Posterior cingulate gyrus (tissue), 11 donors: ENCODE measurements around the gene HERC2.
"Not testable (repeated sequence)": the region's sequence is repeated elsewhere in the genome, so short reads cannot be mapped to it uniquely, and the experiment has no call there.

Experiments used
- DNase-seq, 10 donors: peaks; one replicate each; pipeline versions ENCODE4 v3.0.0 to v3.0.0-alpha.2; 2020 to 2021; ENCODE audit warnings: mixed read lengths in 3 of 10
- intact Hi-C: fragments of 100-400 bp; cut with DNase I; formaldehyde crosslinking; loops from one replicate; pipeline ENCODE4 v1.15.1; 2023

HERC2 gene

DNA sequence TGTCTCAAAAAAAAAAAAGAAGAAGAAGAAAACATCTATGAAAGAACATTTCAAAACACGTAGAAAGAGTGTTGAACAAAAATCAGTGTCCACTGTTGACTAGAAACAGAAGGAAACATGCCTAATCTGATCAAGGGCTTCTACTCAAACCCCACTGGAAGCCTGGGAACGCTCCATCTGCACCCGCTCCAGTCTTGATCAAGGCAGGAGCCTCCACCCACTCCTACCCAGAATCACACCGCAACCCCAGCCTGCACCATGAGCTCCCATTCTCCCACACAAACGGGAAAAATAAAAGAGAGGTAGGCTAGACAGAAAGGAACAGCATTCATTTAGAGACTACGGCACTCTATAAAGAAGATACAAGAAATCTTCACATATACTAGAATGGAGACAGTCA lies 181.9 kb downstream of the HERC2 start:
- peak in 1 of 10 donors; percentile 79 for DNase-seq
- intact Hi-C loops, result no loop called here

DNA sequence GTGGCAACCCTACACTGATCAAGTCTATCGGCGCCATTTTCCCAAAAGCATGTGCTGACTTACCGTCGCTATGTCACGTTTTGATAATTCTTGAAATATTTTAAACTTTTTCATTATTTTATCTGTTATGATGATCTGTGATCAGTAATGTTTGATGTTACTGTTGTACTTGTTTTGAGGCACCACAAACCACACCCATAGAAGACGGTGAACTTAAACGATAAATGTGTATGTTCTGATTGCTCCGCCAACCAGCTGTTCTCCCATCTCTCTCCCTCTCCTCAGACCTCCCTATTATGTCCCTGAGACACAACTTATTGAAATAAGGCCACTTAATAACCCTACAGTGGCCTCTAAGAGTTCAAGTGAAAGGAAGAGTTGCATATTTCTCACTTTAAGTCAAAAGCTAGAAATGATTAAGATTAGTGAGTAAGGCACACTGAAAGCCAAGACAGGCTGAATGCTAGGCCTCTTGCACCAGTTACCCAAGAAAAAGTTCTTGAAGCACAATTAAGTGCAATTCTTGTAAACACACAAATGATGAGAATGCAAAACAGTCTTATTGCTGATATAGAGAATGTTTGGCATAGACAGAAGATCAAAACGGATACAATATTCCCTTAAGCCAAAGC lies 184.5 kb downstream of the HERC2 start:
- intact Hi-C loops, DNase-seq: not testable (repeated sequence)

DNA sequence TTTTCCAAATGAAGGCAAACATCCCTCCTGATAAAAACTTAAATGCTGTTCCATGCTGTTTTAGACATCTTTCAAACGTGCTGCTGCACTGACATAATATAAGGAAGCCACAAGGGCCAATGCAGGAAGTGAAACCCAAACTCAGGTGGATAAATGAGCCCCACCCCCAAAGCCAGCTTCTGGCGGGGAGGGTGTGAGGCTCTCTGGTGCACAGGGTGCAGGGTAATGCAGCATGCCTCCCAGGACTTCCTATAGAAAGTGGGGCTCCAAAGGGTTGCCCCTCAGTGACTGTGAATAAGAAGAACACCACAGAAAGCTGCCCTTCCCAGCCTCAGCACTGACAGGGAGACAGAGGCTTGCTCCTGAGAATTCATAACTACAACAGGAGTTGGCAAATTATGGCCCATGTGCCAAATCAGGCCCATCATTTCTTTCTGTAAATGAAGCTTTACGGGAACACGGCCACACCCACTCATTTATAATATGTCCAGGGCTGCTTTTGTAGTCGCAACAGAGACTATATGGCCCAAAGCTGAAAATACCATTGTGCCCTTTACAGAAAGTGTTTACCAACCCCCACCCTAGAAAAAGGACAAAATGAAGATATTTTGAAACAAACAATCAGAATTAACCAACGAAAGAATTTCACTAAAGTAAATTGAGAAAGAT lies 185.6 kb downstream of the HERC2 start:
- DNase-seq, intact Hi-C loops: not testable (repeated sequence)

DNA sequence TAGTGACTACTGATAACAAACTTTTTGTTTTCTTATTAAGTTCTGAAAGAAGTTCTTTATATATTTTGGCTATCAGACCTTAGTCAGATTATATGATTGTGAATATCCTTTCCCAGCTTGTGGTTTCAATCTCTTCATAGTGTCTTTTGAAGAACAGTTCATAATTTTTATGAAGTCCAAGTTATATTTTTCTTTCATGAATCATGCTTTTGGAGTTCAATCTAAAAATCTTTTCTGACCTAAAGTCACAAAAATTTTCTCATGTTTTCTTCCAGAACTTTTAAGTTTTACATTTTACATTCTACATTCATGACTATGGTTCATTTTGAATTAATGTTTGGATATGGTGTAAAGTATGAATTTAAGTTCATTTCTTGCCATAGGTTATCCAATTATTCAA lies 188.7 kb downstream of the HERC2 start:
- no peak for DNase-seq
- intact Hi-C loops, result no loop called here

DNA sequence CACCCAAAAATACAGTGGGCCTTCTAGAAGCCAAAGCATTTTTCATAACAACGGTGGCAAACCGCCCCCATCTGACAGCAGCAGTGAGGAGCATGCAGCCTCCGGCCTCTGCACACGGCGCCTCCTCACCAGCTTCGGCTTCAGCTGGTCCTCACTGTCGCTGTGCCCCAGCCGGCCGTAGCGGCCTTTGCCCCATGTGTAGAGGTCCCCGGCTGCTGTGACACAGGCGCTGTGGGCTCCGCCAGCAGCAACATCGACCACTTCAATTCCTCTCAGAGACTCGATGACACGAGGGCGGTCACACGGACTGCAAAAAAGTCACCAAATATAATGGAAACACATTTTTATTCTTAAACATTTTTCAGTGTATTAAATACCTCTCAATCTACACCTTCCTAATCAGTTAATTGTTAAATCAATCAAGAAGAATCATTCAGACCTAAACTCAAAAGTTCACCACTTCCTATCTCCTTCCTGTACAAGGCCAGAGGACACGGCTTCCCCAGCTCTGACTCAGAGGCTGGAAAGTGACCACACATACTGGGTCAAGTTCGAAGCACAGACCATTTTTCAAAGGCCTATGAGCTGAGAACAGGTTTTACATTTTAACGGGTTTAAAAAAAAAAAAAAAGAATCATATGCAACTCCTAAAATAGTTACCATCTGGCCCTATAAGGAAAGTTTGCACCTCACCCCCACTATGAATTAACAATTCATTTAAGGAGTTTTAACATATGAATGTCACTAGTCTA lies 189.3 kb downstream of the HERC2 start:
- DNase-seq, result peak in 1 of 10 donors; percentile 51
- intact Hi-C loops, result no loop called here

DNA sequence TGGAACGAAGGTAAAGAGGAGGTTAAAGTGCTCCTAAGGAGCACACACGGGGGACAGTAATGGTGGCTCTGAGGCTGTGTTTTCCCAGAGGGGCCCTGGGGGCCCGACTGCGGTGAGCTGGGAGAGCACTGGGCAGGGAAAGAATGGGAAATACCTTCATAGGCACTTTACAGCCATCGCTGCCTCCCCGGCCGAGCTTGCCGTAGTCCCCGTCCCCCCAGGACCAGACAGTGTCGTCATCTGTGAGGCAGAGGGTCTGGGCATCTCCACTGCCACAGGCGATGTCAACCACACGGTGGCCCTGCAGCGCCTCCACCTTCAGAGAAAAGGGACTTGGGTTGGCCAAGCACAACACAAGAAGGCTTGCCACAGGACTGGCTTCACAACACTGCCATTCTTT lies 190.0 kb downstream of the HERC2 start:
- intact Hi-C loops, result no loop called here
- DNase-seq, result peak in 1 of 10 donors; percentile 54

DNA sequence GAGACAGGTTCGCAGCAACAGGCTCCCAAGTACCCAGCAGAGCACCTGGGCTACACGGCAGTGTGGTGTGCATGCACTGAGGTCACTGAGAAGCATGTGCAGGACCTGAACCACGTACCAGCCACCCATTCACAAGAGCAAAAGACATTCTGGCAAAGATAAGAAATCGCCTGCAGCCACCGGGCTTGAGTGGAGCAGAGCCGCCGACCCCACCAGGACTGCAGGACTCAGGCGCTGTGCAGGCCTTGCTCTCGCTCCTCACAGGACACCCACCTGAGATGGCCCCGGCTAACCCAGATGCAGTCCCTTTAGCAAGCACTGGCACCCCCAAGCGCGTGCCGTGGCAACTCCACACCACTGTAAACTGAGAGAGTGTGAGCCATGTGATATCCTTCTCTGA lies 190.6 kb downstream of the HERC2 start:
- peak in 1 of 10 donors; percentile 58 for DNase-seq
- intact Hi-C loops, result no loop called here

DNA sequence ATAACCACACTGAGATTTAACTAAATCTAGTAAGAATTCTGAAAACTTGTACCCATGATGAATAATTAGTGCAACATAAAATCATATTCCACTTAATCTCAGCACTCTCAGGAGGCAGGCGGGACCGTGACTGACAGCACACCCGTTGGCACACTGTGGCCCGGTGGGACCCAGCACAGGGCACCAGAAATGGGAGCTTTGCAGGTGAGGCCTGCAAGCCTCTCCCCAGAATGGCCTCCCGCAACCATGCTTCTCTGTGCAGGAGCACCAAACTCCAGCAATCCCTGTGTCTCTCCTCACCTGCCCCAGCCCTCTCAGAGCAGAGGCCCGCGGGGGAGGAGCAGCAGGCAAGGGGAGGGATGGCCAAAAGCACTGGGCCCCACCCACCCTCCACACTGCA lies 191.3 kb downstream of the HERC2 start:
- intact Hi-C loops, result no loop called here
- no peak for DNase-seq

DNA sequence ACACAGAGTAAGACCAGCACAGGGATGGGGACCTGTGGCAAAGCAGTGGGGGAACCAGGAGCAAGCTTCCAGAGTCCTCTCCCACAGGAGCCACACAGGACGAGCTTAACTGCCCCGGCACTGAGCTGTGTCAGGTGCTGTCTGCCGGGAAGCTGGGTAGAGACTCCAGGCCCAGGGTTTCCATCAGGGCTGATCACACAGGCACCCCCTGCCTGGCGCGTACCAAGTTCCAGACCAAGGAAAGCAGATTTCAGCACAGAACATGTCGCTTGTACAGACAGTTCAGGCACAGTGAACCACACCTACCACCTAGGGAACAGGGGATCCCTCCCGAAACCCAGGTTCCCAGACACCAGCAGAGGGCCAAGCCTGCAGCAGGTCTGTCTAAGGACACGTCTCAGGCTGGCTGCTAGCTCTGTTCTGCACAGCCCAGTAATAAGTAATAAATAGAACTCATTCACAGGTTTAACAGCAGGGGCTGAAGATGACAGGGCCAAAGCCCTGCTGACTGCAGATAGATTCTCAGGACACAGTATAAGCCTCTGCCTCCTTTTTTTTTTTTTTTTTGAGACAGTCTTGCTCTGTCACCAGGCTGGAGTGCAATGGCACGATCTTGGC lies 192.6 kb downstream of the HERC2 start:
- DNase-seq, result peak in 1 of 10 donors; percentile 67
- intact Hi-C loops, result no loop called here

DNA sequence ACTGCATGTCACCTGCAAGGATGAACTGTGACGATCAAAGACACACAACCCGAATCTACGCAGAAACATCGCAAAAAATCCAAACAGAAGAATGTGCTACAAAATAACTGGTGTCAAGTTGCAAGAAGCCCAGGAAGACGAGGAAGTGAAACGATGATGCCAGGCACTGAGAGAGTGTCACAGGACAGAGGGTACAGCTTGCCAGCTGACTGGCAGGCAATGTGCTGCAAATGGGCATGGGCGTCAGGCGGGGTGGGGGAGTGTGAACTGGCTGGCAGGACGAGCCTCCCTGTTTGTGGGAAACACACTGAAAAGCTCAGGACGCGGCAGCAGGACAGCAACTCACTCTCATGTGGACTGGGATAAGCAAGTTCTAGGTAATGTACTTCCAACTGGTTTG lies 193.9 kb downstream of the HERC2 start:
- DNase-seq, result peak; percentile 70 to 98 (median 84)
- intact Hi-C loops, result no loop called here

DNA sequence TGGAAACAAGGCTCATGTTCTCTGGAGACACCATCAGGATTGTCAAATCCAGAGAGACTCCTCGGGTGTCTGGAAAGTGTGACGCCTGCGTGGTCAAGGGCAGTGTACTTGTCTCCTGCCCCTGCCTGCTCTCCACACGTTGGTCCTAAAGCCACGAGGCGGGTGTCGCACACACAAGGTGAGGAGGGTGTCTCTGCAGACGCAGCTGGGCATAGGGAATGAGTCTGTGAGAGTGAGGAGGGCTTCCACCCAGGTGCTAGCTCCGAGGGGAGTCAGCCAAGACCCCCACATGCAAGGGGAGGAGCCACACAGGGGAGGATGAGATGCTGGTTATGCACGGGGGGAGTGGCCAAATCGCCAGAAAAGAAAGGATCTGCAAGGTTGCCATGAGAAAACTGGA lies 194.9 kb downstream of the HERC2 start:
- DNase-seq, result peak in 1 of 10 donors; percentile 71
- intact Hi-C loops, result no loop called here

DNA sequence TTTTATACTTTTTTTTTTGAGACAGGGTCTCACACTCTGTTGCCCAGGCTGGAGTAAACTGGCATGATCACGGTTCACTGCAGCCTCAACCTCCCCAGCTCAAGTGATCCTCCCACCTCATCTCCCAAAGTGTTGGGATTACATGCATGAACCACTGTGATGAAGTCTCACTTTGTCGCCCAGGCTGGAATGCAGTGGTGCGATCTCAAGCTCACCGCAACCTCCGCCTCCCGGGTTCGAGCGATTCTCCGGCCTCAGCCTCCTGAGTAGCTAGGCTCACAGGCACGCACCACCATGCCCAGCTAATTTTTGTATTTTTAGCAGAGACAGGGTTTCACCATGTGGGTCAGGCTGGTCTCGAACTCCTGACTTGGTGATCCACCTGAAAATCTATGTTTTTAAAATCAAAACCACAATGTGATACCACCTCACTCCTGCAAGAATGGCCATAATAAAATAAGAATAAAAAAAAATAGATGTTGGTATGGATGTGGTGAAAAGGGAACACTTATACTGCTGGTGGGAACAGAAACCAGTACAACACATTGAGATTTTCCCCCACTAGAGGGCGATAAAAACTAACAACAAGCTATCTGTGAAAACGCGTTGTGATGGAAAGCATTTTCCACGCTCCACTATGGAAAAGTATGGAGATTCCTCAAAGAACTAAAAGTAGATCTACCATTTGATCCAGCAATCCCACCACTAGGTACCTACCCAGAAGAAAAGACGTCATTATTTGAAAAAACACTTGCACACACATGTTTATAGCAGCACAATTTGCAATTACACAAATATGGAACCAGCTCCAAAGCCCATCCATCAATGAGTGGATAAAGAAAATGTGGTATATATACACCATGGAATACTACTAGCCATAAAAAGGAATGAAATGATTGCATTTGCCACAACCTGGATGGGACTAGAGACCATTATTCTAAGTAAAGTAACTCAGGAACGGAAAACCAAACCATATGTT lies 196.0 kb downstream of the HERC2 start:
- intact Hi-C loops, result loop anchor here (2.0 kb wide), 1 partner anchor 1235 kb away; no protein-coding TSS in a partner anchor
- DNase-seq, result peak in 1 of 10 donors; percentile 45

DNA sequence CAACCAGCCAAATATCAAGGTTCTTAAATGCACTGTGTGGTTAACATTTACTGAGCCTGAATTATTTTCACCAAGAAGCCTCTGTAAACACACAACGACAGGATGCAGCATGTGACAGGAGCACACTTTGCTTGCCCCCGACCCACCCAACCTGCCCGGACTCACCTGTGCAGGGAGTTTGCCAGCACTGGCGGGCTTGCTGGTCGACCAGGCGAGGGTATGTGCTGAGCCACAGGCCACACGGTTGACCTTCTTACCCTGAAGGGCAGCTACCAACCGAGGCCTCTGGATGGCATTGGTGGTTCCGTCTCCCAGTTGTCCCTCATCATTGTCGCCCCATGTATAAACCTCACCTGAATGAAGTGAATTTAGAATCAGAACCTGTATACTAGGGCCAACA lies 197.1 kb downstream of the HERC2 start:
- peak in 1 of 10 donors; percentile 79 for DNase-seq
- intact Hi-C loops, result loop anchor here (2.0 kb wide), 1 partner anchor 1234 kb away; no protein-coding TSS in a partner anchor

DNA sequence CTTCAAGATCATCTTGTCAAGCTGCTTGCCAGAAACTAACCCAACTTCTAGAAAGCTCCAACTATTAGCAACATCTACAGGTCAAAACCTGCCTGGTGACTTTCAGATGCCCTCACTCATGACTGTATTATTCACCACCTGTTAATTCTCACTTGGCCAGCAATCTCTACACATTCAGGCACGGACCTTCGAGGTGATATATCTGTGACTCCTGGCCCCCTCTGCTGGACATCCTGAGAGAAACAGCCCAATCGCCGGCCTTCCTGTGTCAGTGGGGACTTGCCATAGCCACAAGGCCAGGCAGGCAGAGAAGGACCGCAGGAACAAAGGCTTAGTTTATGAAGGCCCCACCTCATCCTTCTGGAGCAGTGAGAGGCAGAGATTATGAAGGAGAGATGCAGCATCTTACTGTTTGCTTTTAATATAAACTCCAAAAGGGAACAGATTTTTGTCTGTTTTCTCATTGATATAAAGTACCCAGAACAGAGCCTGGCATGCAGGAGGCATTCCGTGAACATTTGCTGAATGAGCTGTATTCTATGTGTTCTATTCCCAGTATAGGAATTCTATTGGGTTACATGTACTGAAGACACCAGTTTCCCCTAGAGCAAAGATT lies 198.5 kb downstream of the HERC2 start:
- peak in 8 of 10 donors; percentile 66 to 95 (median 76) for DNase-seq
- intact Hi-C loops, result loop anchor here (2.0 kb wide), 1 partner anchor 1233 kb away; no protein-coding TSS in a partner anchor

DNA sequence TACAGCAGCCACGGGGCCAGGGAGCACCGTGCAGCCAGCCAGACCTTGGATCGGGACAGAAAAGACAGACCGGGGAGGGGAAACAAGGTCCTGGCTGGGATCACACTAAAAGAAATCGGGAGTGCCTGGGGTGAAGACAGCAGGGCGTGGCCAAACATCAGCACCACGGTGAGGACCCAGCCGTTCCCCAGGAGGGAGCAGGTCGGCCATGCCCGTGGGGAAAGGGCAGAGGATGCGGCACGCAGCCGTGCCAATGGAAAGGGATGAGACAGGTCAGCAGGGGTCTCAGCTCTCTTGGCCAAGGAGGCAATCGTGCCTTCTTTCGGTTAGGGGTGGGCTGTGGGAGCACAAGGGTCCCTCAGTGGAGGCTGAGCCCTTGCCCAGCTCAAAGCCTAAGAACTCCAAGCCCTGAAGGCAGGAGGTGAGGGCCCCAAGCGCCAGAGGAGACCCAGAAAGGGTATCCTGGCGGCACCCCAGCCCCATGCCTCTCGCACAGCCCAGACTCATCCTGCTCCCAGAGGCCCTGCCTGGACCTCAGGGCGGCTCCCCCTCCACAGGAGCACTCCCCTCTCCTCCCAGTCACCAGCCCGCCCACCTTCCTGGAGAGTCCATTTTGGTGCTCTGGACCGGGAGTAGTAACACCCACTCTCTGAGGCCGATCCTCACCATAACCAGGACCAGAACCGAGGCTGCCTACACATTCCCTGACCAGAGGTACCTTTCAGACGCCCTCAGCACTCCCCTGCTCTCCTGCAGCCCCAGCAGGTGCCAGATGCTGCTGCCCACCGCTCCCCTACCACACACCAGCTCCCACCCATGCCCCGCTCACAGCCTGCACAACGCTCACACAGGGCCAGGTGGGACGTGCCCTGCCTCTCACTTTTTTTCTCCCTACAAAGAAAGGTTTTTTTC lies 199.7 kb downstream of the HERC2 start:
- peak in 1 of 10 donors; percentile 71 for DNase-seq
- intact Hi-C loops, result no loop called here

DNA sequence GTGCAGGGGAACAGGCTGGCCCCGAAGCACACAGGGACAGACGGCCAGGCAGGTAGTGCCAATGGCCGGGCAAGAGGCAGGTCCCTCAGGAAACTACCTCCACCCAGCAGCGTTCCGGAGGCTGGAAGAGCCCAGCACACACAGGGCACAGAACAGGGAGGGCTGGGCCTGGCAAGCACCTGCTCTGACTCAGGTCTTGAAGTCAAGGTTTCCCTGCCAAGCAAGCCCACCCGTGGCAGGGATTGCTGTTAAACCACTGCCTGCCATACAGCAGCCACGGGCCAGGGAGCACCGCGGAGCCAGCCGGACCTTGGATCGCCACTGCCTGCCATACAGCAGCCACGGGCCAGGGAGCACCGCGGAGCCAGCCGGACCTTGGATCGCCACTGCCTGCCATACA lies 200.4 kb downstream of the HERC2 start:
- DNase-seq, result peak in 1 of 10 donors; percentile 48
- intact Hi-C loops, result not testable (repeated sequence)

DNA sequence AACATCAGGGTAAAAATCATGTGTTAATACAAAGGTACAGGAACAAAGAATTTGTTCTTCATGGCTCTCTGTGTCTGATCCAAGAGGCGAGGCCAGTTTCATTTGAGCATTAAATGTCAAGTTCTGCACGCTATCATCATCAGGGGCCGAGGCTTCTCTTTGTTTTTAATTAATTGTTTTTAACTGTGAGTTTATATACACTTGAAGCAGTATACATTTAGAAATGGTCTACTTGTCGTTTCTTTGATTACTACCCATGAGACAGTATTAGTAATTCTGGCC lies 201.7 kb downstream of the HERC2 start:
- no peak for DNase-seq
- intact Hi-C loops, result no loop called here

DNA sequence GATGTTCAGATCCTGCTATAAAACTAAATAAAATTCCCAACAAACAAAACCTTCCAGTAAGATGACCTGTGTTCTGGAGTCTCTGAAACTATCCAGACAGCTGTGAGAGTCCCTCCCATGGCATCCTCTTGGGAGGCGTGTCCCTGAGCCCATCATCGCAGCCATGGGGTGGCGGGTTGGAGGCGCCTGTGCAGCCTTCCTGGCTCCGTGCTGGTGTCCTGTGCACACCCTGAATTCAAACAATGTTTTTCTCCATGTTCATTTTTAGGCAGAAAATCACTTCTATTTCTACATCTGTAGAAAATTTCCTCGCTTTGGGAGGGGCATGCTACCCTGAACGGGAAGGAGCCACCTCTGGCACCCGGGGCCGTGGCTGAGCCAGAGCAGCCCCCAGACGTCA lies 203.4 kb downstream of the HERC2 start:
- intact Hi-C loops, result no loop called here
- DNase-seq, result peak in 1 of 10 donors; percentile 33
